NCI-H446 (cell line): ENCODE data around the gene LPIN3.

Experiments used
- DNase-seq, 2 experiments: peaks; one replicate each; lab custom pipeline; 2025; lab: John Stamatoyannopoulos, UW

Gene LPIN3

DNA sequence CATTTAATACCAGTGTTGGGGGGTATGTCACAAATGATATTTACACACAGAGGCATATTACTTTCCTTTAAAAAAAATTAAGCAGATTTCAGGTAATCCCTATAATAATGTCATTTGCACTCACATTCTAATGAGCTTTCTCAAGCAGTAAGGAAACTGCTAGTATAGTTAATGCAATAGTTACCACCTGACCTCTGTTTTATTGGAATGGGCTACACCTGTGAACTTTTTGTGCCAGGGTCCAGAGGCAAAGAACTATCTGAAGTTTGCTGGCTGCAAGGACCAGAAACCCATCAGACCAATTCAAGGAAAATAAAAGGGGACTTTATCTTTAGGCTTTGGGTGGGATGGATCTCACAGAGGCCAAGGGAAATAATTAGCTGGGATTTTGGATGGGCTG lies 20.2 kb upstream of the LPIN3 start:
- no peak for DNase-seq

DNA sequence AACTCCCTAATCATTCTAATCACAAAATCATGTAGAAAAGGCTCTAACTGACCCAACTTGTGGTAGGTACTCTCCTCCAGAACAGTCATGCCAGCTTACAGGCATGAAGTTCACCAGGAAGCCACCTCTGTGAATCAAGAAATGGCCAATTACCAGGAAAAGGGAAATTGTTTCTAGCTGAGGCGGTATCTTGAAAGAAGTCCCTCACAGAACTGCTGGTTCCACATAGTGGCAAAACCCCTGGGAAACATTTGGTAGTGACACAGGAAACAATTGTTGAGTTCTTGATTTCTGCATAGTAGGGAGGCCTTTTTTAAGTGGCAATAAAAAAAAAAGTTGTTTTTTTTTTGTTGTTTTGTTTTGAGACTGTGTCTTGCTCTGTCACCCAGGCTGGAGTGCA lies 19.6 kb upstream of the LPIN3 start:
- DNase-seq: no peak

DNA sequence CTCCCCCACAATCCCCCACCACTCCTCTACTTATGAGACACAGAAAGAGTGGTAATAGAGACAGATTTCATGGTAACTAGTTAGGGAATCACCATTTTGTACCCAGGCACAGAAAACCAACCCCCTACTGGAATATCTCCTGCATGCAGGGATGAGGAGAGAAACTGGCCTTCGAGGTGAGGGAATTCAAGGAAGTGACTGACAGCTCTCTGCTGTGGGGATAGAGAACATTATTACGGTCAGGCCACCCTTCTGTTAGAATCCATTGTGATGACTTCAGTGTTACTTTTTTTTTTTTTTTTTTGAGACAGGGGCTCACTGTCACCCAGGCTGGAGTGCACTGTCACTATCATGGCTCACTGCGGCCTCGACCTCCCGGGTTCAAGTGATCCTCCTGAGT lies 13.4 kb upstream of the LPIN3 start:
- no peak for DNase-seq

DNA sequence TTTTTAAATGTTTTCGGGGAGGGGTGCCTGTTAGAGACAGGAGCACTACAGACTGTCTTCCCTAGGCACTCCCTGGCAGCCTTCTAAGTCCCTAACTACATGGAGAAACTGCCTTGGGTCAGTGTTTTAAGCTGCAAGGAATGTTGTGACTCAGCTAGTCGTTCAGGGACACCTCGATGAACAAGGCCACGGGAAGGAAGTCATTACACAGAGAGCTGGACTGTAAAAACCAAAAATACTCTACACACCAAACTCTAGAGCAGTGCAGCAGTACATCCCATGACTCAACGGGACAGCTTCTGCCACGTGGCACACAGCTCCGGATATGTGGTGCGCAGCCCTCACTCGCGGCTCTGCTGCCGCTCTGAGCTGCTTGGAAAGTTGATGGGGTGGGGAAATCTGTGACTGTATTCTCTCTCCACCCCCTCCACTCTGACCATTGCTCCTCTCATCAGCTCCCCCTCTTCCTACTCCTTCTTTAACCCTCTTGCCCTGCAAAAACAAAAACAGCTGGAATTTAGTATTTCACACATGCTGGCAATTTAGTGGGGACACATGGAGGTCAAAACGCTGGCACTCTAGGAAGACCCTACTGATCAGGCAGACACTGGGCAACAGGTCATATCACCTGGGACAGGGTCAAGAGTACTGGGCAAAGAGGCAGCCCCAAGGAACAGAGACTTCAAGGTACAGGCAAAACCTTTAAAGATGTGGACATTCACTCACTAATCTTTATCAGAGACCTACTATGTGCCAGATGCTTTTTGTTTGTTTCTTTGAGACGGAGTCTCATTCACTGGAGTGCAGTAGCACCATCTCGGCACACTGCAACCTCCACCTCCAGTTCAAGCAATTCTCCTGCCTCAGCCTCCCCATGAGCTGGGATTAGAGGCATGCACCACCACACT lies 10.9 kb upstream of the LPIN3 start:
- DNase-seq: no peak

DNA sequence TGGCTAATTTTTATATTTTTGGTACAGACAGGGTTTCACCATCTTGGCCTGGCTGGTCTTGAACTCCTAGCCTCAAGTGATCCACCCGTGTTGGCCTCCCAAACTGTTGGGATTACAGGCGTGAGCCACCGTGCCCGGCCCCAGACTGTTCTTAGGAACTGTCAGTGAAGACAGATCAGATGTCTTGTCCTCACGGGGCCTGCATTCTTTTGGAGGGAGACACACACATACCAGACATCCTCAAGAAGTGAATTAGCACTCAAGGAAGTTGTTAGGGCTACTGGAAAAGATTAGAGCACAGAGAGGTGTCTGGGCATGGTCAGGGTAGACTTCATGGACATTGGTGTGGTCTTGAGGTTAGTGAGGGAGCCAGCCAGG lies 10.3 kb upstream of the LPIN3 start:
- no peak for DNase-seq

DNA sequence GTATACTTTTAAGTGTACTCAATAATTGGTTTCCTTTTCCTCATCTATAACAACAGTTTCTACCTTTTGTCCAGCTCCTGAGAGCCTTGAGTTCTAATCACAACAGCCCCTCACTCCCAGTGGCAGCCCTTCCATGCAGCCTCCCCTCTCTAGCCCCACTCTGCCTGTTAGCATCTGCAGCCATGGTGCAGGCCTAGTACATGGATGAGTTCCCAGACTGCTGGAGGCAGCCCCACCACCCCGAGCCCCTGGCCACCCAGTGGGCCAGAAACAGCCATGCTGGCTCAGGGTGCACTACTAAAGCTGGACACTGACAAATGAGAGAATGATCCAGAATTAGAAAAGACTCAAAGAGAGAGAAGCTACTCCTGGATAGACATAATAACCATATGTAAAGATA lies 9.7 kb upstream of the LPIN3 start:
- no peak for DNase-seq

DNA sequence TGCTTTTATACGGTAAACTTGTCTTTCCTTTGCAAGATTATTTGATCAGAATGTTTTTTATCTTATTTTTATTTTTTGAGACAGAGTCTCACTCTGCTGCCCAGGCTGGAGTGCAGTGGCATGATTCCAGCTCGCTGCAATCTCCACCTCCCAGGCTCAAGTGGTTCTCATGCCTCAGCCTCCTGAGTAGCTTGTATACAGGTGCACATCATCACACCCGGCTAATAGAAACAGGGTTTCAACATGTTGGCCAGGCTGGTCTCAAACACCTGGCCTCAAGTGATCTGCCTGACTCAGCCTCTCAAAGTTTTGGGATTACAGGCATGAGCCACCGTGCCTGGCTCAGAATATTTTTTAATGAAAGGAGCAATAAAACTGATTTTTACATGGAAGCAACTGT lies 8.9 kb upstream of the LPIN3 start:
- DNase-seq: no peak

DNA sequence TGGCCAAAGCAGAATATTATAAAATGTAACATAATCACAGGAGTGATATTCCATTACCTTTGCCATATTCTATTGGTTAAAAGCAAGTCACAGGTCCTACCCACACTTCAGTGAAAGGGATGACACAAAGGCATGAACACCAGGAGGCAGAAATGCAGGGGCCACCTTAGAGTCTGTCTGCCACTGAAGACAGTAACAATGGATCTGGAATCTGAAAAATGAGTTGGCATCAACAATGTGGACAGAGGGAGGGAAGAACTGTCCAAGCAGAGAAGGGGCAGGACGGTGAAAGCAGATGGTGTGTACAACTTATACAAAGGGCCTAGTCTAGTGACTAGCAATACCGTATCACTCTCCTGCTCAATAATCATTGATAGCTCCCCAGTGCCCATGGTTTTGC lies 6.6 kb upstream of the LPIN3 start:
- no peak for DNase-seq

DNA sequence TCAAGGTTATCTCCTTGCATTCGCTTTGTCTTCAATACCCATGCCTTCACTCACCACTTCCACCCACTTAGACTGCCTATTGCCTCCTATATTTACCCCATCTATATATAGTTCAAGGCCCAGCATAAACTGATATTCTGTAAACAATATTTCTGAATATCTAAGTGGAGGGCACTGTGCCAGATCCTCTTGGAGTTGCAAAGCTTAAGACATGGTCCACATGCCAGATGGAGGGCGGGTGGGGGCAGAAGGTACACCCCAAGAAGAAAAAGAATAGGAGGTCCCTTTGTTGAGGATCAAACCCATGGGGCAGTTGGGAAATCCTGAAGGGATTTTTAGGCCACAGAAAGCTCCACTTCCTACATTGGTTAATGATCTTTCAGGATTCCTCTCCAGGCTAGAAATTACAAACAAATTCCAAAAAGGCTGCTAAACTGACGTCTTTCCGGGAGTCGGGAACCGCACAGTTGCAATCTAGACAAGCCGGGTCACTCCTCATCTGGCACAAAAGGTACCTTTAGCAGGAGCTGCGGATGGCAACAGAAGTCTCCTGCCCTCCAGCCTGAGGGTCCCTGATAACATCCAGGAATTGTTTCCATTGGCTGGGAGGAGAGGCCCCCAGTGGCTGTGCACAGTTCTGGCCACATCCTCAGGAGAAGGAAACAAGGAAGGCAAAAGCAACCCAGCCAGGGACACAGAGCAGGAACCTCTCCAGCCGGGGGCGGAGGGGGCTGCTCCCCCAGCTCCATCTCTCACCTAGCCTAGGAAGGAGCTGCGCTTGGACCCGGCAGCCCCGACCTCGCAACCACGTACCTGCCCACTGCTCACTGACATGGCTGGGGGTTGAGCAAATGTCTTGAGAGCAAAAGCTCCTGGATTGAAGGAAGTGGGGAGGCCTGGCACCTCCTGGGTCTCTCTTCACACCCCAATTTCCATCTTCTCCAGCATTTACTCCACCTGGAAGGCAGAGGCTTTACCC lies 5.9 kb upstream of the LPIN3 start:
- DNase-seq: no peak

DNA sequence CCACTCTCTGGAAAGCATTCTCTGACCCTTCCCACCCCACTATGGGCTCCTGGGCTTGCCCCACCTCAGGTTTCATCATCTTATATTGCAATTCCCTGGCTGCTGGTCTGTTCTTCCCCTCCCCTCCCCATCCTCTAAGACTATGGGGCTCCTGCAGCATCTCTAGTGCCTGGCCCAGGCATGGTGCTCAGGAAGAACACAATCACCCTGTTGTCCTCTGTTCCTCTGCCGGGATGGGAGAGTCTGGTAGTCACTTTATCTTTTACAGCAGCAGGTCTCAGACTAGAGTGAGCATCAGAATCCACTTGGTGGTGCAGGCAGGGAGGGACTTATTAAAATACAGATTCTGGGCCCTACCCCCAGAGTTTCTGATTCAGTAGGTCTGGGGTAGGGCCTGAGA lies 5.0 kb upstream of the LPIN3 start:
- DNase-seq: no peak

DNA sequence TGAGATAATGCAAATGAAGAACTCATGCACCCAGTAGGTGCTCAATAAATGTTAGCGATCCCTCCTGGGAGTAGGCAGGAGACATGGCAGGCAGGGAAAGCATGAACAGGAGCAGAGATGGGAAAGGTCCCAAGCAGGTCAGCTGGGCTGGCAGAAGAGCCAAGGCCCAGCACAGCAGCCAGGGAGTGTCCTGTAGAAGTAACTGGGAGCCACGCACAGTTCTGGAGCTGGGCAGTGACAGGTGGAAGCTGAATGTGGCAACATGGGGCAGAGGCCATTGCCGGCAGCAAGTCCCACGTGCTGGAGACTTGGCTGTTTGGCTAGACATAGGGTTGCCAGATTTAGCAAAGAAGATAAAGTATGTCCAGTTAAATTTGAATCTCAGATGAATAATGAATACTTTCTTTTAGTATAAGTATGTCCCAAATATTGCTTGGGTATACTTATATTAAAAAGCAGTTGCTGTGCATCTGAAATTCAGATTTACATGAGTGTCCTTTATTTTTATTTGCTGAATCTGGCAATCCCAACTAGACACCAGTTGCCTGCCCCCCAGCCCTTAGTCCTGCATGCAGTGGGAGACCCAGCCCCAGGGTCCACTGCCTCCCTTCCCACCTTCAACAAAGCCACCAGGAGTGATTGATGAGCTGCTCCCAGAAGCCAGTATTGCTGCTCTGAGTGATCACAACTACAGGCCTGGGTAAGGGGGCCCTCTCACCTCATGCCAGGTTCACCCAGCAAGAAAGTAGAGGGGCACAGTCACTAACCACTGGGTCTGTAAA lies 3.7 kb upstream of the LPIN3 start:
- DNase-seq: no peak

DNA sequence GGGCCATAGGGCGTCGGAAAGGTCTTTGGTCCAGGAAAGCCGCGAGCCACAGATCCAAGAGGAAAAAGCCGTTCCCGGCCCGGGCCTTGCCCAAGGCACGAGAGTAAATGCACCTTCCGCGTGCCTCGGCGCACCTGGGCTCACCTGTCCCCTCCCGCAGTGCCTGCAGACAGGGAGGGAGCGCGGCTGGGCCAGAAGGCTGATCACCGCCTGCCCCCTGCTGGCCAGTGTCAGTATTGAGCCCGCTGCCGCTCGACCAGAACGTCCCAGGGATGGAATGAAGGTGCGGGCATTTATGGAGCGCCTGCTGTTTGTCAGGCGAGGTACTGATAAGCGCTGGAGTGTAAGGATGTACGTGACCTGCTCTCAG lies 679 bp upstream of the LPIN3 start:
- DNase-seq: peak in 1 of 2 experiments; percentile 57

DNA sequence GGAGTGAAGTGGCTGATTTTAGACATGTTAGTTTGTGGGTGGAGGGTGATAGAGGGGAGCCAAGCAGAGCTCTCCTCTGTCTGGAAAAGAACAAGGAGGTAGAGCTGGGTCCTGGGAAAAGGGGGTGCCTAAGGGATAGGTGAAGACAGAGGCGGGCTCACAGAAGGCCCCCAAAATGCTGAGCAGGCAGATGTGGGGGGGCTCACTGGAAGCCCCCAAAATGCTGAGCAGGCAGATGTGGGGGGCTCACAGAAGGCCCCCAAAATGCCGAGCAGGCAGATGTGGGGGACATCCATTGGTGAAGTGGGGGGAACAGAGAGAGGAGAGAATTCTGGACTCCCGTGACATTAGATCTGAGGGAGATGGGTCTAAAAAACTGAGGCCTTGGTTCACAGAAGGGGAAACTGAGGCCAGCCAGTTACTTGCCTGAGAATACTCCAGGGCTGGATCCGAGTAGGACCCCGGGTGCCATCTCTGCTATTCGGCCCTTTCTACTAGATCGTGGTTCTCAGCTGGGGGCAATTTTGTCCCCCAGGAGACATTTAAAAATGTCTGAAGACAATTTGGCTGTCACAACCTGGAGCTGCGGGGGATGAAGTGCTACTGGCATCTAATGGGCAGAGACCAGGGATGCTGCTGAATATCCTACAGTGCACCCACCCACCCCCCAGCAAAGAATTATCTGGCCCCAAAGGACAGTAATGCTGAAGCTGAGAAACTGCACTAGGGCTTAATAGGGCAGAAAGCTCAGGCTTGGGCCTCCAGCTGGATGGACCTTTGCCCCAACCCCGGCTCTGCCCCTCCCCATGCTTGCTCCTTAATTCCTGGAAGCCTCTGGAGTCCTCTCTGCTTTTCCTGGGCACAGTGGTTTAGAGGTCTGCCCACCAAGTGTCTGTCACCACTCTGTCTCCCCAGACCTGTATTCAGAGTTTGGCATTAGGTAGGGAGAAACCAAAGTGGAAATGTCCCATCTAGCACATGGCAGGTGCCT lies 2.1 kb downstream of the LPIN3 start:
- no peak for DNase-seq

DNA sequence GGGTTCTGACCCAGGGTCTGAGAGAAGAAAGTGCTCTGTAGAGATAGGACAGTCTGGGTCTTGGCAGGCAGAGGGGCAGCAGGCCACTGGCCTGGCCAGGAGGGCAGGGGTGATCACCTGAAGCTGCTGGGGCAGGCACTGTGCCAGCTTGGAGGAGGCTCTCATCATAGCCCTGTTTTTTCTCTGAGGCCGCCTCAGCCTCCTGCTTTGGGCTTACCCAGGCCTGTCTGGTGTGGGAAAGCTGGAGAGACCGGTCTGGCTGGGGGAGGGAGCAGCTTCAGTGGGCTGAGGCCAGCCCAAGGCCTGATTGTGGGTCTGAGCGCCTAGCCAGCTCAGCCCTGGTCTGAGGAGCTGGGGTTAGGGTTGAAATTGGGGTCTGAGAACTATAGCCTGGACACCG lies 3.9 kb downstream of the LPIN3 start:
- no peak for DNase-seq

DNA sequence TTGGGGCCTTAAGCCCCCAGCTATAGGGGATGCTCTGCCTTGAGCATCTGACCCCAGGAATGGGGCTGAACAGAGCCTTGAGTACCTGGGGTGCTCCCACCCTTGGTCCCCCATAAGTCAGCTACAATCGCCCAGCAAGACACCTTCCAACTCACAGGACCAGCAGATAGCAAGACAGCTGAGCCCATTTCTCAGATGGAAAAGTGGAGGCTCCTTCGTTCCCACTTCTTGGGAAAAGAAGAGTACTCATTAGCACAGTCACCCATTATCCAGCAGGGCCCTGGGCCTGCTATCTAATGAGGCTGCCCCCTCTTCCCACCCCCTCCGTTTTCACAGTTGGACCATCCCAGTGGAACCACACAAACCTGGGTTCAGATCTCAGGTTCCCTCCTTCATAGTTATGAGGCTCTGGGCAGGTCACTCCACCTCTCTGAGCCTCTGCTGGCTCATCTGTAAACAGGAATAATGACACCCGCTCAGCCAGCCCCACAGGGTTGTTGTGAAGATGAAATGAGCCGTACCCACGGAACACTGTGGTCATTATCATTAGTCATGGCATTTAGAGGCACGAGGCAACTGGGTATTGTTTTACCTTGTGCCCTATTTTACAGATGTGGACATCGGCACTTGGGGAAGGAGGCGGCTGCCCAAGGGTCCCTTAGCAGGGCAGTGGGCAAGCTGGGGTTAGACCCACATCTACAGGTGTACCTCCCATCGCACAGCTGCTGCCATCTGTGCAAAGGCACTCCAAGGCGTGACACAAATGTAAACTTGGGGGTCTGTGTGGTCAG lies 4.5 kb downstream of the LPIN3 start:
- no peak for DNase-seq

DNA sequence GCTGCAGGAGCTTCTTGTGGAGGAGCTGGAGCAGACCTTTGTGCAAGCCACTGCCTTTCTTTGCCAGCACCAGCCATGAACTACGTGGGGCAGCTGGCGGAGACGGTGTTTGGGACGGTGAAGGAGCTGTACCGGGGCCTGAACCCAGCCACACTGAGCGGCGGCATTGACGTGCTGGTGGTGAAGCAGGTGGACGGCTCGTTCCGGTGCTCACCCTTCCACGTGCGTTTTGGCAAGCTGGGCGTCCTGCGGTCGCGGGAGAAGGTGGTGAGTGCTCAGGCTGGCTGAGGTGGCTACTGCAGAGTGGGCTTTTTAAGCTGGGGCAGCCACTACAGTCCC lies 5.1 kb downstream of the LPIN3 start:
- no peak for DNase-seq

DNA sequence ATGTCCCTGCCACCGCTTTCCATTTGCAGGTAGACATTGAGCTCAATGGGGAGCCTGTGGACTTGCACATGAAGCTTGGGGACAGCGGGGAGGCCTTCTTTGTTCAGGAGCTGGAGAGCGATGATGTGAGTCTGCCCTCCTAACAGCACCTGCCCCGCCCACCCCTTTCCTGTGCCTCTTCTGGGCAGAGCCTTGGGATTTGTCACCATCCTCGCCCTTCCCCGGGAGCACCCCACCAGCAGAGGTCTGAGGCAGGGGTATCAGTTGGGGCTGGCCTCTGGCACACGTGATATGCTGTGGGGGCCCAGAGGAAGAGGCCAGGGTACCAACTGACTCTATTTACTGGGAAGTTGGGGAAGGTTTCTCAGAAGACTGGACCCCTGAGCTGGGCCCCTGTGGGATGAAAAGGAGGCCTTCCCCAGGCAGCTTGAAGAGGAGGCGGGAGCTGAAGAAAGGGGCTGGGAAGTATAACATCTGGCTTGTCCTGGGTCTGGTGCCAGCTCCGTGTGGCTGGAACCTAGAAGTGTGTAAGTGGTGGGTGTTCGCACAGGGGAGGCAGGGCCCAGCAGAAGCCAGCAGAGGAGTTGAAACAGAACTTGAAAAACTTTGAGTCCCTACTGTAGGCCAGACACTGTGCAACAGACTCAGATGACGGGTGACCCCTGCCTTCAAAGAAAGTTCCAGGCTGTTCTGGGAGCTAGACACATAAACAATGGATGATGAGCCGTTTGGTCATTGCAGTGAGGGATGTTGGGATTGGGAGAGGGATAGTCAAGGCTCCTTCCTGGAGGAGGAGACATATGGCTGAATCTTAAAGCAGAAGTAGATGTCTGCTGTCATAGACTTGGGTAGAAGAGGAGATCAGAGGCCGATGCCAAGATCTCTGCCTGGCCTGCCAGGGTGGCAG lies 7.2 kb downstream of the LPIN3 start:
- DNase-seq: no peak

DNA sequence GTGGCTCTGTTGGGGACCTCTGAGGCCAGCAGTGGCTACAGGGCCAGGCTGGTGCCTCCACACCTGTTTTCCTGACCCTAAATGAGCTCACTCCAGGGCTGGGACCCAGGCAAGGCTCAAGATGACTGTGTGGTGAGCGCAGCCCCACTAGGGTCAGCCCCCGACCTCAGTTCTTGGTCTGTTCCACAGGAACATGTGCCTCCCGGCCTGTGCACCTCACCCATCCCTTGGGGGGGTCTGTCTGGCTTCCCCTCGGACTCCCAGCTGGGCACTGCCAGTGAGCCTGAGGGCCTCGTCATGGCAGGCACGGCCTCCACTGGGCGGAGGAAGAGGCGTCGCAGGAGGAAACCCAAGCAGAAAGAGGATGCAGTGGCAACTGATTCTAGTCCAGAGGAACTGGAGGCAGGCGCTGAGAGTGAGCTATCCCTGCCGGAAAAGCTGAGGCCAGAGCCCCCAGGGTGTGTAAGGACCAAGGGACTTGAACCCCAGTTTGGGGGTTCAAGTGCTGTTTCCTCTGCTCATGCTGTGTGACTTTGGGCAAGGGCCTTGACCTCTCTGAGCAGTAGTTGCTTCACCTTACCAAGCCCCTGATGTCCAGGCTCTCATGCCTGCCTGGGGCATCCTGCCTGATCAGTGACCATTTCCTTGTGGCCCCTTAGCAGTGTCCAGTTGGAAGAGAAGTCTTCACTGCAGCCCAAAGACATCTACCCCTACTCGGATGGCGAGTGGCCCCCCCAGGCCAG lies 8.0 kb downstream of the LPIN3 start:
- DNase-seq: no peak

DNA sequence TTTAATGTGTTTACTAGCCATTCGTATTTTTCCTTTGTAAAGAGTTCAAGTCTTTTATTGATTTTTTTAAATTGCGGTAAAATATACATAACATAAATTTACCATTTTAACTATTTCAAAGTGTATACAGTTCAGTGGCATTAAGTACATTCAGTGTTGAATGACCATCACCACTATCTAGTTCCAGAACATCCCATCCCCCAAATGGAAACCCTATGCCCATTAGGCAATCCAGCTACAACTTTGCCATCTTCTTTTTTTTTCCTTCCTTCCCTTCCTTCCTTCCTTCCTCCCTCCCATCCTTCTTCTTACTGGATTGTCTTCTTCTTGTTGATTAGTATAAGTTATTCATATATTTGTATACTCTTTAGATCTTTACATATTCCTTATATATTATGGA lies 8.6 kb downstream of the LPIN3 start:
- DNase-seq: no peak
